Gastrocnemius medialis (tissue), 4 donors: ENCODE results near the gene NT5C1A.

ENCODE experiments used
- CTCF ChIP-seq, 5 experiments: fragments of 450-650 bp in 3 of 5; fragments of 200-600 bp in 2 of 5; sonication (generic) in 2 of 5; IDR thresholded peaks in 4 of 5; conservative IDR thresholded peaks in 1 of 5; 1 replicate in 4 of 5; 2 replicates in 1 of 5; pipeline ENCODE4 v1.5.1; 2016 to 2019; ENCODE audit warnings: antibody characterized with exemption in 5 of 5, mild to moderate bottlenecking in 3 of 5, moderate library complexity in 3 of 5
- POLR2A ChIP-seq, 2 donors: fragments of 450-650 bp; IDR thresholded peaks; one replicate each; pipeline ENCODE4 v1.6.1; 2017; ENCODE audit warnings: antibody characterized with exemption in 2 of 2, mild to moderate bottlenecking in 2 of 2, moderate library complexity in 2 of 2

GRCh38 chr1:39609618-39610331 lies 62.1 kb downstream of the NT5C1A start:
- TF ChIP-seq CTCF (IDR thresholded peaks at IDR 0.05 in 4 of 5, conservative IDR thresholded peaks at IDR 0.05 in 1 of 5) = peak in 4 of 5 experiments; percentile 52 to 77 (median 68)
- no peak for TF ChIP-seq POLR2A (IDR thresholded peaks at IDR 0.05)
